Stimulated activated CD4-positive, alpha-beta T cell treated with anti-CD3 and anti-CD28 coated beads, TNF-alpha, amount 100 ng/mL, for 24 hours (primary cell): ENCODE measurements around the gene OTOS.

Experiments used
- DNase-seq, 3 experiments: peaks; one replicate each; pipeline ENCODE4 v3.0.0-alpha.2; 2020; ENCODE audit warnings: low read depth in 3 of 3

The OTOS gene

DNA sequence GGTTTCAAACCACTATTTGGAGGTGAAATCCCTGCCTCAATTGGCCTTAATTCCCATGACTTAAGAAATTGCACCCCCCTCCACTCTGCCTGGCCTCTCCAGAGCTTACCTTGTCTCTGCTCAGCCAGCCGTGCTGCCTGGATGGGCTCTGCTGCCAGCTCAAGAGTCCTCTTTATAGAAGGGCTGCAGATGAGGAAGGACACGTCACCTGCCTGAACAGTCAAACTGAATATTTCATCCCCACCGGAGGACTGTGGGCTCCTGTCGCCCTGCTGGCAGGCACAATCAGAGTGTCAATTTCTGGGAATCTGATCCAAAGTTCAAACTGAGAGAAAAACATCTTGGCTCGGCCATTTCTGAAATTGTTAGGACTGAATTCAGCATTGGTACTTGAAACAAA is at the start of gene OTOS:
Gene OTOS (minus strand): TSS at position 148 of the 400 bp plus-strand sequence. CDS start 332 bp downstream, outside the sequence.
- no peak for DNase-seq

DNA sequence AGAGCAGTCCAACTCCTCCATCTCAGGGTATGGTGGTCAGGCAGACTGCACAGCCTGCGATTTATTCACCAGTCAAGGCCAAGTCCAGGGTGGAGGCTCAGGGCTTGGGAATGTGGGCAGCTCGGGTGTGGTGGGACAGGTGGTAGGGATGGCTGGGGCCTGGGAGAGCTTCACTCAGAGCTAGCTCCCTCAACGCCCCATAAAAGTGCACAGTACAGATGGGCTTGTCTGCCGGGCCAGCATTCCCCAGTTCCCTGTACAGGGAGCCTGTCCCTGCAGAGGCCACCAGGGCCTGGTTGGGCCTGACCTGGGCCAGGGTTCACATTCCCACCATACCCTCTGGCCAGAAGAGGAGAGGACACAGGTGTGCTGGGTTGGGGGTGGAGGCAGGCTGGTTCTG is 49.2 kb upstream of the OTOS start:
- no peak for DNase-seq

DNA sequence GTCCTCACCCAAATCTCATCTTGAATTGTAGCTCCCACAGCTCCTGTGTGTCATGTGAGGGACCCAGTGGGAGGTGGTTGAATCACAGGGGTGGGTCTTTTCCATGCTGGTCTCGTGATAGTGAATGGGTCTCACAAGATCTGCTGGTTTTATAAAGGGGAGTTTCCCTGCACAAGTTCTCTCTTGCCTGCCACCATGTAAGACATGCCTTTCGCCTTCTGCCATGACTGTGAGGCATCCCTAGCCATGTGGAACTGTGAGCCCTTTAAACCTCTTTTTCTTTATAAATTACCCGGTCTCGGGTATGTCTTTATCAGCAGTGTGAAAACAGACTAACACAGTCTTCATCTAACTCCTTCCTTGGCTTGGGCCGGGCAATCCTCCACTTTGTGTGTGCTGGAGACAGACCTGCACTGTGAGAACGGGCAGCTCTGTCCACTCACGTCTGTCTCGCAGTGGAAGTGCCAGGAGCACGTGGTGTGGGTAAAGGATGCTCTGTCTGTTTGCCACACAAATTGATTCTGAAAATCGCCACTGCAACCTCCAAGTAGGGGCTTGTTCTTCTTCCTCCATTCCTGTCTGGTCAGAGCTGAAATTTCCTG is 47.6 kb upstream of the OTOS start:
- no peak for DNase-seq

DNA sequence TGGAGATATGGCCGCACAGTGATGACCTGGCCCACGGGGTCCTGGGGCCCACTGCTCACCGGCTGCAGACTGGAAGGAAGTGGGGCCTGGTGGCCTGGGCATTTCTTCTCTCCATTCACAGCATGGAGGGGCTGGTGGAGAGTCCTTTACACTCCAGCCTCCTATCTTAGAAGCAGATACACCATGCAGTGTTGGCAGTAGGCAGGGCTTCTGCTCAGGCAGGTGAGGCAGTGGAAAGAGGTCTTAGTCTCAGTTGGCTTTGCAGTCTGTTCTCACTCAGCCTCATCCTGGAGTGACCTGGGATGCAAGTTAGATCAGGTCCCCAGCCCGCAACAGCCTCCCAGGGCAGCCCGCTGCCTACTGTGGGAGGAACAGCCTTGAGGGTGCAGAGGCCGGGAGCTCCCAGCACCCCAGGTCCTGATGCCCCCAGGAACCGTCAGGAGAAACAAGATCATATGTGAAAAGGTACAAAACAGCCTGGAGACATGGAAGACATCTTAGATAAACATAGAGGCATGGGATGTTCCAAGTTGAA is 45.8 kb upstream of the OTOS start:
- DNase-seq: no peak

DNA sequence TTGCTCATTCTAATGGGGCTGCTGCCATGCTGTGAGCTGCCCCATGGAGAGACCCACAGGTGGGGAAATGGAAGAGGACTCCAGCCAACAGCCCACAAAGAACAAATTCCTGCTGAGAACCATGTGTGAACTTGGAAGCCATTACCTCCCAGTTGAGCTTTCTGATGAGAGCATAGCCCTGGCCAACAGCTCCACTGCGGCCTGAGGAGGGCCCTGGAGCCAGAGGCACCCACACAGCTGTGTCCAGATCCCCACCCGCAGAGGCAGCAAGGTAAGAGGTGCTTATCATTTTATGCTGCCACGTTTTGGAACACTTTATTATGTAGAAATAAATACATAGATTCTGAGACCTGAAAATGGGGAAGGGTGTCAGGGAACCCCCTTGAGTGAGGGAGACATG is 44.2 kb upstream of the OTOS start:
- DNase-seq: no peak

DNA sequence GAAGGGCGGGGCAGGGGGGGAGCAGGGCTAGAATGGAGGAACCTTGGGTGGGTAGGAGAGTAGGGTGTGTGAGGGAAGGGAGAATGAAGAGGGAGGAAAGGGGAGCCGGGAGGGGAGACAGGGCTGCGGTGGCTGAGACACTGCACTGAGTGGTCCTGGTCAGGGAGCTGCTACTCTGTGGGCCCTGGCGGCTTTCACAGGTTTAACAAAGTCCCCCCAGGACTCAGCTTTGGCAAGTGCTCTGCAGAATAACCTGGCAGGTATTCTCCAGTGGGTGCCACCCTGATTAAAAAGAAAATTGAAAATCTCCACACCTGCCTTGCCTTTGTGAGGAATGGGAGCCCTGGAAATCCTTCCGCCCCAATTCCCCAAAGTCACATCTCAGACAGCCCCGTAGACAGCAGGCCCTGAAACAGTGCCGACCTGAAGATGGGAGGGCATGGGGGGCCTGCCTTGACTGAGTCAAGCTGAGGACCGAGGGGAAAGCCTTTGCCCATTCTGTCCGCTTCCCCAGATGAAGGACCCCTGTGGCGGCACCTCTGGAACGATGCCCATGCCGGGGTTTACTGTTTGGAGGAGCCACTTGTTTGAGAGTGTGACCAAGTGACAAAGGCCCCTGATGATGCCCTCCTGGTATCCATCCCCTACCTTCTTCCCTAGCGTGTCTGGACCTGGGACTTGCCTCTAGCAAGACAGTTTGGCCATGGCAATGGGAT is 43.6 kb upstream of the OTOS start:
- DNase-seq: no peak

DNA sequence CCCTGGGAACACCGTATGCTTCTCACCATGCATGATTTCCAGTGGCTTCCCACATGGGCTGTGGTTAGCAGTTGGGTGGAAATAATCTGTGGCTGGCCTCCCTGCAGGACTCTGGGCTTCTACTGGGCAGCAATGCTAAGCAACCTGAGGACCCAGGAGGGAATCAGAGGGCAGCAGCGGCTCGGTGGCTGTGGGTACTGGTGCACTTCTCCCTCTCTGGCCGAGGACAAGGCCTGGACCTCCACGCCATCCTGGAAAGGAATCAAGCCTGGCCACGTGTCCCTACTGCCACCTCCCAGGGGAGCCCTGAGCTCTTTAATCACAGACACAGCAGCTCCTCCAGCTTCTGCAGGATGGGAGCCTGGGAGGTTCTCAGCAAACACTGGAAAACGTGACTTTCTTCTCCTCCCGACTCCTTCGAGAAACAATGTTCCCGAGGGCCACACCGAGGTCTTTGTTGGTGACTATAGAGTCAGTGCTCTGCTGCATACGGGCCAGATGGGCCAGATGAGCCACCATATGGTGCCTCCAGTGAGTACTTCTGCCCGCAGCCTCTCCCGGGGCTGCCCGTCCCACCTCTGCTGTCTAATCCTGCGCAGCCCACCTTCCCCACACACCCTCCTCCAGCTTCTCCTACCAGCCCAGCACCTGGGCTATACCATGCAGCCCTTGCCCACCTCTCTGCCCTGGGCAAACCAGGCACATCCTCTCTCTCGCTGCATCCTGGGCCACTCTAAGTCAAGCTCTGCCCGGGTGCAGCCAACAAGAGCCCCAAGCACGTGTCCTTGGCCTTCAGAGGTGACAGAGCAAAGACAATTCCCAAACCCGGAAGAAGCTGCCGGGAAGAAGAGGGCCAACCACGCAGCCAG is 42.8 kb upstream of the OTOS start:
- DNase-seq: no peak

DNA sequence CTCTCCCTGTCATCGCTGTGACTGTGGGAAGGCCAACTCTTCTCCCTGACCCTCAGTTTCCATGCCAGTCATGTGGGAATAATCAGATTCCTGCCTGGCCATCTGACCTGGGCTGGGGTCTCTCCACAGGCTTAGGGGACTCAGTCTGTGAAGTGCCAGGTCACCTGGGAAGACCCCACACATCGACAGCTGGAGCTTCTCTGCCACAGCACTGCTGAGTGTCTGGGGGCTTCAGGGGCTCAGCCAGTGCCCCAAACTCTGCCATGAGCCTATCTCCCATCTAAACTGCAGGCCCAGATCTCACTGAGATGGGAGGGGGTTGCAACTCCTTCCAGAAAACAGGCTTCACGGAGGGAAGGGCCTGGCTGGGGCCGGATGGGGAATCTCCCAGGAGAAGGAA is 42.0 kb upstream of the OTOS start:
- DNase-seq: no peak

DNA sequence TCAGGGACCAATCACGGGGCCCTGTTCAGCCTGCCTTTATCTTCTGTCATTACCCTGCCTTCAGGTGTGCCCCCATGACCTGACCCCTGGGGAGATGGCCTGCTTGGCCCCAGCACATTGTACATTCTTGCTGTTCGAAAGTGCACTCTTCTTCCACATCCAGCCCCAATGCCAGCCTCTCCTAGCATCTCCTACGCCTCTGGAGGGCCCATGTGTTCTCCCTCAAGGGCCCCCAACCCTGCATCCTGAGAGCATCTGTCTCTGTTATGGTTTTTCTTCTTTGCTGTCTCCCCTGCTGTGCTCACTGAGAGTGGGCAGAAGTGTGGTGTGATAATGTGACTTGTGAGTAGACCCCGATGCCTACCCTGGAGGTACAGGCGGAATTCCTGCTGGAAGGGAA is 41.5 kb upstream of the OTOS start:
- no peak for DNase-seq

DNA sequence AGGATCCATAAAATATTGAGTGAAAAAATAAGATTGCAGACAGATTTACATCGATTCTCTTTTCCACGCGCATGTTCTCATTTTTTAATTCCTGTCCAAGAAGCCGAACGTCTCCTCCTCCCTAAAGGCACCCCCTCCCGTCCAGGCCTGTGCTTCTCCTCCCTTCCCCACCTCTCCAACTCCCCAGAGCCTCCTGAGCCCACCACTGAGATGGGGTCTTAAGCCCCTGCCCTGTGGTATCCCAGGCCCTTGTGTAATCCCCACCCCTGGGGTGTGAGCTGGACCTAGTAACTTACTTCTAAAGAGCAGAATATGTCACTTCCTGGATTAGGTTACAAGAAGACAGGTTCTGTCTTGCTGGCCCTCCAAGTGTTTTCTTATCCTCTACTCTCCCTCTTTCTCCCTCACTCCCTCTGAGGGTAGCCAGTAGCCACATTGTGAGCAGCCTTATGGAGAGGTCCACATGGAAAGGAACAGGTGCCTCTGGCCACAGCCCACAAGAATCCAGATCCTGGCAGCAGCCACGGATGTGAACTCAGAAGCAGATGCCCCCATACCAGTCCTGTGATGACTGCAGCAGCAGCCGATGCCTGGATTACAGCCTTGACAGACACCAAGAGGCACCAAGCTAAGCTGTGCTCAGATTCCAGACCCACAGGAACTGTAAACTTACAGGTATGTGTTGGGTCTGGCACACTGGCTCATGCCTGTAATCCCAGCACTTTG is 39.6 kb upstream of the OTOS start:
- DNase-seq: no peak

DNA sequence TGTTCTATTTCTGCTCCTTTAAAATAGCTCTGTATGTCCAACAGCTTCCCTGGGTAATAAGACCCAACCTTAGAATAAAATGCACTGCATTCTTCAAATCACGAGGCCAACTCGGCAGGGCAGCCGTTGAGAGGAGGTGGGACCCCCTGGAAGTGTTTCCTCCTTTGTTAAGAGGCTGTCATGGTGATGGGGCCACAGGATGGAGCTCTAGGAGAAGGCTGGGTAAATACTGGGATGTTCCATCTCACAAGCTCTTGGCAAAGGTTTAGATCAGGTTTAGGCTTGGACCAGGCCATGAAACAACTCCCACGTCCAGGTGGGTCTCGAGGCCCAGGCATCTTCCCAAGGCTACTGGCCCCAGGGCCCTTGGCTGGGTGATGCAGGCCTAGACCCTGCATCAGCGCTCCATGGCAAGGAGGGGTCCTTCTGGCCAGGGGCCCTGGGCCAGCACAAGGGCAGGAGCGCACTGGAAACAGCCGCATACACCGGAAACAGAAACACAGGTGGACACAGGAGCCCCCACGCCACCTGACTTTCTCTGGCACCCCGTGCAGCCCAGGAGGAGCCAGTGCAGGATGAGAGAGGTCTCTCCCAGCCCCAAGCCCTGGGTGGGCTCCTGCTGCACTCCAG is 38.8 kb upstream of the OTOS start:
- DNase-seq: no peak

DNA sequence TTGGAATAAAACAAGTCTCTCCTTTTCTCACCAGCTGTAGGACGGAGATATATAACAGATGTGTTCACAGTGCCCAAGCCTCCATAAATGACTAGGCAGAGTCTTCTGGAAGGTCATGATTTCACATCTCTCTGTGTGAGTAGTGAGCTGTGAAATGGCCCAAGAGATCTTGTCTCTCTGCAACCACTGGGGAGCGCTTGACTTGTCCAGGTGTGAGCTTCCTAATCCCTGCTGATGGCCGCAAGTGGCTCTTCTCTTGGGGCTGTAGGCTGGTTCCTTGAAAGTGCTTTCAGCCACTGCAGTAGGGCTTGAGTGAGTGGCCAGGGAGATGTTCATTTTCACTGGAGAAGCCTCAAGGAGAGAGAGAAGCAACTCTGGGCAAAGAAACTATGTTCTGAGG is 38.1 kb upstream of the OTOS start:
- DNase-seq: no peak

DNA sequence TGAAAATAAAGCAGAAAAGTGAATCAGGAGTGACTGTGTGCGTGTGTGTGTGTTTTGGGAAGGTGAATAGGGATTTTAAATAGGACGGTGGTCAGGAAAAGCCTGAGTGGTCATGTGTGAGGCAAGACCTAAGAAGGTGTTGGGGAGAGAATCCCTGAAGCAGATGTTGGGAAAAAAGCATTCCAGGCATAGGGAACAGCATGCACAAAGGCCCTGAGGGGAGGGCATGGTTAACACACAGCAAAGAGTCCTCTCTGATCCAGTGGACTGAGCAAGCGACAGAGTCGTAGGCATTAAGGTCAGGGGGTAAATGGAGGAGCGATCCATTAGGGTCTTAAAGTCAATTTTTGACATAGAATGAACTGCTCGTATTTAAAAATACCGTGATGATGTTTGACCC is 34.0 kb upstream of the OTOS start:
- no peak for DNase-seq

DNA sequence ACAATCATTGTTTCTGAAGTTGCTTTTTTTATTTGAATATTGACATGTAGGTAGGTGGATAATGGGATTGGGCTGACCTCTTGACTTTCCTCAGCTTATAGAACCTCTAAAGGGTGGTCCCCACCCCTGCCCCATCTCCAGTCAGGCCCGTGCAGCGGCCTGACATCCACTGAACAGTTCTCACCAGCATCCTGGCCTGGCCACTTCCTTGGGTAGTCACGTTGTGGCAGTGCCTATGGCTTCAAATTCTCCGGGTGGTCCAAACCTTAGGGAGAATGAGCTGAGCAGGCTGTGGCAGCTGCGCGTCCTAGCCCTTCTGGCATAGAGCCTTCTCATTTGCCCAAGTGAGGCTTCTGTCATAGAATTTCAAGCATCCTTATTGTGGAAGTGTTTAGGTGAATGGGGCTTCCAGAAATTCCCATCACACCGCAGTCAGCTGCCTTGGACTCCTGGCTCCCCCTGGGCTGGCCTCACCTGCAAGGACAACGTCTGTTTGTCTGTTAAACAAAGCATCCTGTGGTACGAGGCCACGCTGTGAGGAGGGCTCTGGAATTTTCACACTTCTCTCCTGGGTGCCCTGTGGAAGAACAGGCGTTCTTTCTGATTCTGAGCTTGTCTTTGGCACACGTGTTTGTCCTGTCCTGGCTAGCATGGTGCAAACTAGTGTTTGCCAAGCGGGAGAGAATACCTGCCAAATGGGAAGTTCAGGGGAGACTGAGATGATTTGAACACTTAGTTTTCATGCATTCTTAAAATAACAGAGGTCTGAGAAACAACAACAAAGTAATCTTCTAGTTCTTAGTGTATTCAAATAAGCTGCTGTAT is 31.8 kb upstream of the OTOS start:
- DNase-seq: no peak

DNA sequence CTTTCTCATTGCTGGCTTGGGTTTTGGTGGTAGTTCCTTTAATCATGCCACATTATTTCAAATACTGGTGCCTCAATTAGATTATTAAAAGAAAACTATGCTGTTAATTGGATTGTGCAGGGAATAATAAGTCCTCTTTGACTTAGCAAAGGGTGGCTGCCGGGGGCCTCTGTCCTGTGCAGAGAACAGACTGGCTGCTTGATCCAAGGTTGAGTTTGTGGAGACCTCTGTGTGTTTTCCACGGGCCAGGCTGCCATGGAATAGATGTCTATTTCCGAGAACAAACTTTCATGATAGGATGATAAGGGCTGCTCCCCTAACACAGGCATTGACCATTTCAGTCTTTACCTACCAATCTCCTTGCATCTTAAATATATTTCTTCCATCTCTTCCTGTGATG is 30.4 kb upstream of the OTOS start:
- no peak for DNase-seq

DNA sequence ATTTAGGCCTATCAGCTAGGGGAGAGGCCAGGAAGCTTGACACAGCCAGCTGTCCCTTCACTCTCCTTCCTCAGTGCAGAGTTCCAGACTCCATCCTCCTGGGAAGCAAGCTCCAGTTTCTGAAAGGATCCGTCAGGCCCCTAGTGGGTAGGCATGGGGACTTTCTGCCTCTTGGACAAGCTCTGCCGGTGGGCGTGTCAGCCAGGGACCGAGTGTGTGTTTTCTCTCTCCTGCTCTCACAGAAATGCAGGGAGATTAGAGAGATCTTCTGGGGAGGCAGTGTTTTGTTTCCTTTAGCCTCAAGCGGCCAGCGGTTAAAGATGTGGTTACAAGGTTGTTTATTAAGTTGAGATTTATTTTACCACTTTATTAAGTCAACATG is 29.9 kb upstream of the OTOS start:
- DNase-seq: no peak

DNA sequence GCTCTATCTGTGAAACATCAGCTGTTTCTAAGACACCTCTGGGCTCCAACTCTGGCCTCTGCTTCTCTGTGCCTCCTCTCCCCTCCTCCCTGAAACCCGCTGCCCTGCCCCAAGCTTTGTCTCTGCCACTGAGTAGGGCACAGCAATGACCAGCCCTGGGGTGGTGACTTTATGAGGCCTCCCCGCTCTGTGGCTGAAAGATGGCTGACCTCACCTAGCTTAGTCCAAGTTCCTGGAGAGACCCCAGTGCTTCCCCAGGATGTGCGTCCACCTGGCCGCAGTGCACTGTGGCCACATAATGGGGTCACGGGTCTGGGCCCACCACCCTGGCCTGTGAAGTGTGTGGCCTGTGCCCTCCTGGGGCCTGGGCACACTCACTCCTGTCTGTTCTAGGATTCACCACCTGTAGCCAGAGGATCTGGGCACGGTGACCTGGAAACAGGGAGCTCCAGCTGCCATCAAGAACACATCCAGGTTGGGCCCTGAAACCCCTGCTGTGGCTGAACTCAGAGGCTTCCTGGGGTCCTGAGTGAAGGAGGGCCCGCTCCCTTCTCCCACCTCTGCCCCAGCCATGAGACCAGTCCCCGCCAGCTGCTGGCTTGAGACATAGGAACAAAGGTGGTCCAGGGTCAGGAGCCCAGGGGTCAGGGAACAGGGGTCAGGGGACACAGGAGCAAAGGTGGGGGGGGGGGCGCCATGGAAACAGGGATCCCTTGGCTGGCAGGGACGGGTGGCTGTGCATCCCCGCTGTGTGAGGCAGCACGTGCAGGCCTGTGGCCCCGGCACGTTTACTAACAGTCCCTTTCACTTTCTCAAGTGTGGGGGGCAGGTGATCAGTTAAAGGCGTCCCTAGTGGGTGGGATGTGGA is 29.3 kb upstream of the OTOS start:
- no peak for DNase-seq

DNA sequence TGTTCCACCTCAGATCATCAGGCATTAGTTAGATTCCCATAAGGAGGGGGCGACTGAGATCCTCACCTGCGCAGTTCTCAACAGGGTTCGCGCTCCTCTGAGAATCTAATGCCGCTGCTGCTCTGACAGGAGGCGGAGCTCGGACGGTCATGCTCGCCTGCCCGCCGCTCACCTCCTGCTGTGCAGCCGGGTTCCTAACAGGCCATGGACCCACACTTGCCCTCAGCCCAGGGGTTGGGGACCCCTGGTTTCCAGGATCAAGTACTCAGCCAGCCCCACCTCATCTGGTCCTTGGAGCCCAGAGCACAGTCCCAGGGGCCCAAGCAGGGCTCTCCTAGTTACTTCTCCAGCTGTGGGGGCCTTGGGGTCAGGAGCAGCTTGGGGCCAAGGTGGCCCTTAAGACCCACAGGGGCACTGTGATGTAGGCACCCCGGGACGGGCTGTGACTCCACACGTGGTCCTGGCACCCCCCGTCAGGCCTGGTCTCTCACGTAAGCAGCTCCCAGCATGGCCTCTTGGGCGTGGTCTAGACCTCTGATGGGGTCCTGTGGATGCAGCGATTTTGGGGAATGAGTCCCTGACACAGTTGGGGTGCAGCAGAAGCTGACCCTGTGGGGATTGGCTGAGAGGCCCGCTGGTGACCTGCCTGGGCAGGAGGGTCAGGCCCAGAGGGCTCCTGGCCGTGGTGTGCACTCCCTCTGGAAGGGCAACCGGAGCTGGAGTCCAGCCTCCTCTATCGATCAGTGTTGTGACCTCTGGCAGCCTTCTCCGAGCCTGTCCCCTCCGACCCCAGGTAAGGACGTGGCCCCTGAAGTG is 28.3 kb upstream of the OTOS start:
- no peak for DNase-seq

DNA sequence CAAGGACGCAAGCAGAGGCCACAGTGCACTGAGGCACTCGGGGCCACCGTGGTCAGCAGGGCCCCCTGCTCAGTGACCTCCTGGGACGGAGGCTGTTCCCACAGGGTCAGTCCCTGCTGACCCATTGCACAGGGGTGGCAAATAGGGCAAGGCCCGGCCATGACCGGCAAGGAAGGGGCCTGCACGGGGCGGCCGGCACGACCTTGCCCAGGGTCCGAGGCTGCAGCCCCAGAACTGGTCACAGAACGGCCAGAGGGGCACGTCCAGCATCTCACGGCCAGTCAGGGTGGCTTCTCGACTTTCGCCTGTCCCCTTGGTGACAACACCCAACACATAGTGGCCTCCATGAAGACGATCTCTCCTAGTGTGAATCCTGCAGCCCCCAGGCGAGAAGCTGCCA is 27.6 kb upstream of the OTOS start:
- DNase-seq: no peak
